Measurements from ENCODE around the gene PARD6B. TPM values are rescaled to one million over a fixed set of nuclear protein-coding genes. Genes with fewer than 3 reads are reported as not detected.
A peak's percentile ranks its signal among the peaks of the same experiment; 100 is the strongest.
"Not testable (repeated sequence)": the region's sequence is repeated elsewhere in the genome, so short reads cannot be mapped to it uniquely, and the experiment has no call there.

The PARD6B gene
- total and polyA plus RNA-seq, 4 donors: 4.0 to 11.3 (median 5.0) TPM

DNA sequence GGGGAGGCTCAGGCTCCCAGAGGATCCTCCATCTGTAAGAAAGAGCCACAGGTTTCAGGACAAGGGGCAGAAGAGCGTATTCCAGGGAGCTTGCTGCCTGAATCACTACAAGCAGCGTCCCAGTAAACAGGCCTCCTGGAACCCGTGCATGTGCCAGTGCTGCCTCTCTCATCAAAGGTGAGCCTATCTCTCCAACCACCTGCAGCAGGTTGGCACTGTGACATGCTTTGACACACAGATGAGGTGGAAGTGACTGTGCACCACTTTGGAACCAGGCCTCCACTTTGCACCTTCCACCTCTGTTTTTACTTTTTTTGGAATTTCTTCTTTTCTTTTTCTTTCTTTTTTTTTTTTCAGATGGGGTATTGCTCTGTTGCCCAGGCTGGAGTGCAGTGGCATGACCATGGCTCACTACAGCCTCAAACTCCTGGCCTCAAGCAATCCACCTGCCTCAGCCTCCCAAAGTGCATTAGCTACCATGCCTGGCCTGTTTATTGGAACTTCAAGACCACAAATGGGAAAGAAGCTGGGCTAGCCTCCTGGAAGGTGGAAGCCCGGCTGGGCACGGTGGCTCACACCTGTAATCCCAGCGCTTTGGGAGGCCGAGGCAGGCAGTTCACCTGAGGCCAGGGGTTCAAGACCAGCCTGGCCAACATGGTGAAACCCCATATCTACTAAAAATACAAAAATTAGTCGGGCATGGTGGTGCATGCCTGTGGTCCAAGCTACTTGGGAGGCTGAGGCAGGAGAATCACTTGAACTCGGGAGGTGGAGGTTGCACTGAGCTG, 27.5 kb upstream of the PARD6B start:
- not testable (repeated sequence) for DNase-seq (ENCODE audit: low read depth in 4 of 6, low spot score in 6 of 6); H3K27ac ChIP-seq (ENCODE audit: low read depth, low read length); H3K9me3 ChIP-seq (ENCODE audit: control insufficient read depth, insufficient read depth, low read length); H3K4me3 ChIP-seq (ENCODE audit: low read depth, low read length); H3K4me1 ChIP-seq (ENCODE audit: control insufficient read depth, insufficient read depth, low read length); H3K27me3 ChIP-seq (ENCODE audit: control insufficient read depth, insufficient read depth, low read length); H3K36me3 ChIP-seq (ENCODE audit: control insufficient read depth, insufficient read depth, low read length)
- WGBS (ENCODE audit: insufficient coverage): 81% methylated on average over 8 of the region's 9 CpGs

DNA sequence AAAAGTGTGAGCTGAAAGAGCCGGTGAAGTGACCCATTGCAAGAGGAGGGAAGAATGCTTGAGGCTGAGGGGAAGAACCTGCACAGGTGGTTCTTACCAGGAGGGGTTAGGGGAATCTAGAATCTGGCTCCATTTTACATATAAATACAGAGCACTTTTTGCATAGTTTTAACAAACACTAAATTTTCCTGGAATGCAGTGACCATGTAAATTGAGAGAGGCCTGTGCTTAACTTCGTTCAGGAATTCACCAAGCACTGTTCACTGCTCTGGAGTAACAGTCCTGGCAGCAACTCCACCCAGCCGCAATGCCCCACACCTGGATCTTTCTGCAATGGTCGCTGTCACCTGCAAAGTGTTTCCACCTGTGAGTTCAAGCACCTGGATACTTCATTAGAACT, 26.9 kb upstream of the PARD6B start:
- Histone ChIP-seq H3K4me1 (ENCODE audit: control insufficient read depth, insufficient read depth, low read length) (no peaks in the 10 kb centered on the region), H3K4me3 (ENCODE audit: low read depth, low read length) (no peak overlapping the region)

DNA sequence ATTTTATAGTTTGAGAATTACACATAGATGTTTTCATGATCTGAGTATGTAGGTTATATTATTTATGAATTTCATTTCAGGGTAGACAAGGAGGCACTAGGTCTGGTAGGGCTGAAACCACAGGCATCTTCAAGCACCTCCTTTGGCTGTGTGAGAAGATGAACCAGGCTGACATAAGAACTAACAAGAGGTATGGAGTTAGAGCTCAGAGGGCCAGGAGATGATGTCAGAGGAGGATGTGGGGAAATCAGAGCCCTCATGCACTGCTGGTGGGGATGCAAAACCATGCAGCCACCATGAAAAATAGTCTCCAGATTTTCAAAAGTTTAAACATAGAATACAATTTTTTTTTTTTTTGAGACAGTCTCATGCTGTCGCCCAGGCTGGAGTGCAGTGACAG, 26.4 kb upstream of the PARD6B start:
- 86% methylated on average over 1 of the region's 1 CpG for WGBS (ENCODE audit: insufficient coverage)
- no peaks in the 10 kb centered on the region for H3K4me1 ChIP-seq (ENCODE audit: control insufficient read depth, insufficient read depth, low read length)

More for the DNA sequence above, 26.9 kb upstream of the PARD6B start:
- Histone ChIP-seq H3K27ac (ENCODE audit: low read depth, low read length) (no peak overlapping the region), H3K27me3 (ENCODE audit: control insufficient read depth, insufficient read depth, low read length) (no peaks in the 10 kb centered on the region), H3K36me3 (ENCODE audit: control insufficient read depth, insufficient read depth, low read length) (no peaks in the 10 kb centered on the region), H3K9me3 (ENCODE audit: control insufficient read depth, insufficient read depth, low read length) (no peaks in the 10 kb centered on the region)
- WGBS (ENCODE audit: insufficient coverage): 80% methylated on average over 1 of the region's 4 CpGs
- no peak for DNase-seq (ENCODE audit: low read depth in 4 of 6, low spot score in 6 of 6)

DNA sequence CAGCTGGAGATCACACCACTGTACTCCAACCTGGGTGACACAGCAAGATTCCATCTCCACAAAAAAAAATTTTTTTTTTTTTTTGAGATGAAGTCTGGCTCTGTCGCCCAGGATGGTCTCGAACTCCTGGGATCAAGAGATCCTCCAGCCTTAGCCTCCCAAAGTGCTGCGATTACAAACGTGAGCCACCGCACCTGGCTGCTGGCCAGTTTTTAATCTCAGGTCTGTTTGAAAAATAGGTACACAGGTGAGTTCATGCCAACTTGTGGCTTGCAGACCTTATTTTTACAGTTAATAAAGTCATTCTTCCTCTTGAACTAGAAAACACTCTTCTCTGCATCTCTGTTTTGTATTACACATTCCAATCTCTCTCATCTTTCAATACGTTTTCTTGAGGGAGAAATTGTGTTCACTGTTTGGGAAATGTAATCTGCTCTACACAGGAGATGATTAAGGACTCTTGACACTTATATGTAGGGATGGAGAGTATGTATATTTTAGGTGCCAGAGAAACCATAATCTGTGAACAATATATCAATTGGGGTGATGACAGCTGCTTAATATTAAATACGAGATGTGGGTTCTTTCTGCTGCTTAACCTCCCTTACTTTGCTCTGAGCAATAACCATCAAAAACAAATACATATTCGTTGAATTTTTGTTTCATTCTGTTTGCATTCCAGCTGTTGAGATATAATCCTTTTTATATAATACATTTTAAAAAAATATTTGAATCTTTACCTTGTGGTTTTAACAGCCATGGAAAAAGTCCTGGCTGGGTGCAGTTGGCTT, 22.3 kb upstream of the PARD6B start:
- H3K27ac ChIP-seq (ENCODE audit: low read depth, low read length): no peak overlapping the region
- no peaks in the 10 kb centered on the region for H3K27me3 ChIP-seq (ENCODE audit: control insufficient read depth, insufficient read depth, low read length)
- no peak overlapping the region for H3K4me3 ChIP-seq (ENCODE audit: low read depth, low read length)
- no peak for DNase-seq (ENCODE audit: low read depth in 4 of 6, low spot score in 6 of 6)
- H3K9me3 ChIP-seq (ENCODE audit: control insufficient read depth, insufficient read depth, low read length): no peaks in the 10 kb centered on the region
- WGBS (ENCODE audit: insufficient coverage): 80% methylated on average over 3 of the region's 8 CpGs
- H3K4me1 ChIP-seq (ENCODE audit: control insufficient read depth, insufficient read depth, low read length): no peaks in the 10 kb centered on the region
- no peaks in the 10 kb centered on the region for H3K36me3 ChIP-seq (ENCODE audit: control insufficient read depth, insufficient read depth, low read length)

More for the DNA sequence above, 26.4 kb upstream of the PARD6B start:
- Histone ChIP-seq H3K9me3 (ENCODE audit: control insufficient read depth, insufficient read depth, low read length) (no peaks in the 10 kb centered on the region), H3K27me3 (ENCODE audit: control insufficient read depth, insufficient read depth, low read length) (no peaks in the 10 kb centered on the region), H3K27ac (ENCODE audit: low read depth, low read length) (no peak overlapping the region), H3K36me3 (ENCODE audit: control insufficient read depth, insufficient read depth, low read length) (no peaks in the 10 kb centered on the region), H3K4me3 (ENCODE audit: low read depth, low read length) (no peak overlapping the region)
- no peak for DNase-seq (ENCODE audit: low read depth in 4 of 6, low spot score in 6 of 6)

DNA sequence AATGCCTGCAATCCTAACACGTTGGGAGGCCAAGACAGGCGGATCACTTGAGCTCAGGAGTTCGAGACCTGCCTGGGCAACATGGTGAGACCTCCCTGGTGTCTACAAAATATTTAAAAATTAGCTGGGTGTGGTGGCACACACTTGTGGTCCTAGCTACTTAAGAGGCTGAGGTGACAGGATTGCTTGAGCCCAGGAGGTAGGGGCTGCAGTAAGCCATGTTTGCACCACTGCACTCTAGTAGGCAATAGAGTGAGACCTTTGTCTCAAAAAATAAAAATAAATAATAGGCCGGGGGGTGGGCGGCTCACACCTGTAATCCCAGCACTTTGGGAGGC, 21.8 kb upstream of the PARD6B start:
- no peak overlapping the region for H3K4me3 ChIP-seq (ENCODE audit: low read depth, low read length)

DNA sequence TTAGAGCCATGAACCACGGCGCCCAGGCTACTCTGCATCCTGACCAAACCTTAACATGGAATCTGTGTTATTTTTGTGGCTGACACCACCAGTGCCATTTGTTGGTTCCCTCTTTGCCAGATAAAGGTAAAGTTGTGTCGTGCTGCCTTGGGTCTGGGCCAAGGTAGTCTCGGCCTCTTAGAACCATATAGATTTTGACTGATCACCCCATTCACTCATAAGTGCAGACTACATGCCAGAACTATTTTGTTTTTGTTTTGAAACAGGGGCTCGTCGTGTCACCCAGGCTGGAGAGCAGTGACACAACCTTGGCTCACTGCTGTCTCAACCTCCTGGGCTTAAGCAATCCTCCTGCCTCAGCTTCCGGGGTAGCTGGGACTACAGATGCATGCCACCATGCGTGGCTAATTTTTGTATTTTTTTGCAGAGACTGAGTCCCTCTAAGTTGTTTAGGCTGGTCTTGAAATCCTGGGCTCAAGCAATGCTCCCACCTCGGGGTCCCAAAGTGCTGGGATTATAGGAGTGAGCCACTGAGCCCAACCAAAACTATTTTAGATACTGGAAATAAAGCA, 20.8 kb upstream of the PARD6B start:
- DNase-seq (ENCODE audit: low read depth in 4 of 6, low spot score in 6 of 6): no peak
- Histone ChIP-seq H3K27me3 (ENCODE audit: control insufficient read depth, insufficient read depth, low read length) (no peaks in the 10 kb centered on the region), H3K9me3 (ENCODE audit: control insufficient read depth, insufficient read depth, low read length) (no peaks in the 10 kb centered on the region), H3K4me3 (ENCODE audit: low read depth, low read length) (no peak overlapping the region), H3K4me1 (ENCODE audit: control insufficient read depth, insufficient read depth, low read length) (no peaks in the 10 kb centered on the region), H3K36me3 (ENCODE audit: control insufficient read depth, insufficient read depth, low read length) (no peaks in the 10 kb centered on the region), H3K27ac (ENCODE audit: low read depth, low read length) (no peak overlapping the region)
- 77% methylated on average over 6 of the region's 9 CpGs for WGBS (ENCODE audit: insufficient coverage)

More for the DNA sequence above, 21.8 kb upstream of the PARD6B start:
- Histone ChIP-seq H3K4me1 (ENCODE audit: control insufficient read depth, insufficient read depth, low read length) (no peaks in the 10 kb centered on the region), H3K27me3 (ENCODE audit: control insufficient read depth, insufficient read depth, low read length) (no peaks in the 10 kb centered on the region), H3K36me3 (ENCODE audit: control insufficient read depth, insufficient read depth, low read length) (no peaks in the 10 kb centered on the region), H3K27ac (ENCODE audit: low read depth, low read length) (no peak overlapping the region), H3K9me3 (ENCODE audit: control insufficient read depth, insufficient read depth, low read length) (no peaks in the 10 kb centered on the region)
- DNase-seq (ENCODE audit: low read depth in 4 of 6, low spot score in 6 of 6): no peak
- 77% methylated on average over 2 of the region's 5 CpGs for WGBS (ENCODE audit: insufficient coverage)

DNA sequence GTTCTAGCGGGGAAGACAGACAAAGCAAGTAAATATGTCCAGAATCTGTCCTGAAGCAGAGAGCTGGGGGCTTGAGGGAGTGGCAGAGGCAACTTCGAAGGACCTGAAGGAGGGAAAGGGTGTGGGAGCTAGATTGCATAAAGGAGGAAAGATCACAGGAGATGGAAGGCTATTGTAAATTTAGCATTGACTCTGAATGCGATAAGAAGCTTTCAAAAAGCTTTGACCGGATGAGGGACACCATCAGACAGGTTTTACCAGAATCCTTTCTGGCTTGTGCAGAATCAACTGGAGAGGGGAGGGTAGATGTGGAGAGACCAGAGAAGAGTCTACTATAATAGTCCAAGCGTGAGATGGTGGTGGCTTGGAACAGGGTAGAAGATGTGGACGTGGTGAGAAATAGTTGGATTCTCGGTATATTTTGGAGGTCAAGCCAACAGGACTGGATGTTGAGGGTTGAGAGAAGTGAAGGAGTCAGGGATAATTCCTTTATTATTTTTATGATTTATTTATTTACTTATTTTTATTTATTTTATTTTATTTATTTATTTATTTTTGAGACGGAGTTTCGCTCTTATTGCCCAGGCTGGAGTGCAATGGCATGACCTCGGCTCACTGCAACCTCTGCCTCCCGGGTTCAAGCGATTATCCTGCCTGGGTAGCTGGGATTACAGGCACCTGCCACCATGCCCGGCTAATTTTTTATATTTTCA, 20.1 kb upstream of the PARD6B start:
- Histone ChIP-seq H3K4me1 (ENCODE audit: control insufficient read depth, insufficient read depth, low read length) (no peaks in the 10 kb centered on the region), H3K27ac (ENCODE audit: low read depth, low read length) (no peak overlapping the region), H3K27me3 (ENCODE audit: control insufficient read depth, insufficient read depth, low read length) (no peaks in the 10 kb centered on the region), H3K9me3 (ENCODE audit: control insufficient read depth, insufficient read depth, low read length) (no peaks in the 10 kb centered on the region), H3K4me3 (ENCODE audit: low read depth, low read length) (no peak overlapping the region), H3K36me3 (ENCODE audit: control insufficient read depth, insufficient read depth, low read length) (no peaks in the 10 kb centered on the region)
- 88% methylated on average over 9 of the region's 13 CpGs for WGBS (ENCODE audit: insufficient coverage)
- DNase-seq (ENCODE audit: low read depth in 4 of 6, low spot score in 6 of 6): no peak

DNA sequence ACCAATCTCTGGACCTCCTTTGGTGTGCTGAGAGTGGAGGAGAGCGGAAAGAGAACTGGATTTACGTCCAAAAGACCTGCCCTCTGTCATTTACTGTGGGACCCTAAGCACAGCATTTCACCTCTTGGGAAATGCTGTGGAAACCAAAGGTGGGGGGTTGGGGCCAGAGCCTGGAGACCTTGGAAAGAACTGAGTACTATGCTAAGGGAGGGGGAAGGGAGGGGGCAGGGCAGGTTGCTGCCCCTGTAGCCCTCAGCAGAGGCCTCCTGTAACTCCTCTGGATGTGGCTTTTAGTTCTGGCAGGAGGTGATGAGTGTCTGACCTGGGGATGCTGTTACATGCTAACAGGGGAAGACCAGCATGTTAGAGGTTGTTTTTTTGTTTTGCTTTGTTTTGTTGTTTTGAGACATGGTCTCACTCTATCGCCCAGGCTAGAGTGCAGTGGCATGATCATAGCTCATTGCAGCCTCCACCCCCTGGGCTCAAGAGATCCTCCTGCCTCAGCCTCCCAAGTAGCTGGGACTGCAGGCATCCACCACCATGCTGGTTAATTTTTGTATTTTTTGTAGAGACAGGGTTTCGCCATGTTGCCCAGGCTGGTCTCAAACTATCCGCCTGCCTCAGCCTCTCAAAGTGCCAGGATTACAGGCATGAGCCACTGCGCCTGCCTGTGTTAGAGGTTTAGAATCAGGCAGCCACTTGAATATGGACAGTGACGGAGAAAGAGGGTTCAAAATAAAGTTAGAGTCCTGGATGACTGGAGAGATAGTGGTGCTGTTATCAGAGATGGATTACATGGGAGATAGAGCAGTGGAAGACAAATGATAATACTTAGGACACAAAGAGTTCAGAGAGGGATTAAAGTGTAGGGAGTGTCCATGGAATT, 18.4 kb upstream of the PARD6B start:
- no peaks in the 10 kb centered on the region for H3K36me3 ChIP-seq (ENCODE audit: control insufficient read depth, insufficient read depth, low read length)
- no peaks in the 10 kb centered on the region for H3K27me3 ChIP-seq (ENCODE audit: control insufficient read depth, insufficient read depth, low read length)
- WGBS (ENCODE audit: insufficient coverage): 87% methylated on average over 7 of the region's 7 CpGs
- no peaks in the 10 kb centered on the region for H3K9me3 ChIP-seq (ENCODE audit: control insufficient read depth, insufficient read depth, low read length)
- H3K4me3 ChIP-seq (ENCODE audit: low read depth, low read length): no peak overlapping the region
- H3K4me1 ChIP-seq (ENCODE audit: control insufficient read depth, insufficient read depth, low read length): no peaks in the 10 kb centered on the region
- DNase-seq (ENCODE audit: low read depth in 4 of 6, low spot score in 6 of 6): no peak
- H3K27ac ChIP-seq (ENCODE audit: low read depth, low read length): no peak overlapping the region

DNA sequence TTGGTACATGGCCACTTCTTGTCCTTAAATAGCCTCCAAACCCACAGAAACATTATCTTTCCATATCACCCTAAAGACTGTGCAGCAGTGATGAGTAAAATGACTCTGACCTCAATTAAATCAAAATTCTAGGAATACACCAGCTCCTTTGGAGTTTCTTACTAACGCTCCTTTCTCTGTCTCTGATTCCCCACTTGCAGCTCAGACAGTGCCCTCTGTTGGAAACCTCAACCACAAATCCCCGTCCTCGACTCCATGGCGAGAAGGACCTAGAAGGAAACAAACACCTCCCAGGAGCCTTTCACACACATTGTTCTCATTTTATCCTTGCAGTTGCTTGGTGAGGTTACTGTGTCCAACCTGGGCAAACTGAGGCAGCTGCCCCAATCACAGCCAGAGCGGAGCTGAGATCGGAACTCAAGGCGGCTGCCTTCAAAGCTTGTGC, 17.7 kb upstream of the PARD6B start:
- H3K36me3 ChIP-seq (ENCODE audit: control insufficient read depth, insufficient read depth, low read length): no peaks in the 10 kb centered on the region
- no peaks in the 10 kb centered on the region for H3K27me3 ChIP-seq (ENCODE audit: control insufficient read depth, insufficient read depth, low read length)
- DNase-seq (ENCODE audit: low read depth in 4 of 6, low spot score in 6 of 6): peak in 2 of 6 donors; percentile 47 to 50
- no peak overlapping the region for H3K4me3 ChIP-seq (ENCODE audit: low read depth, low read length)
- WGBS (ENCODE audit: insufficient coverage): 39% methylated on average over 5 of the region's 7 CpGs
- no peak overlapping the region for H3K27ac ChIP-seq (ENCODE audit: low read depth, low read length)
- H3K9me3 ChIP-seq (ENCODE audit: control insufficient read depth, insufficient read depth, low read length): no peaks in the 10 kb centered on the region
- no peaks in the 10 kb centered on the region for H3K4me1 ChIP-seq (ENCODE audit: control insufficient read depth, insufficient read depth, low read length)
